A549 (cell line): ENCODE results near the gene DISP3. TPM values are rescaled to one million over a fixed set of nuclear protein-coding genes. Genes with fewer than 3 reads are reported as not detected.

Experiments
- ATAC-seq, 2 experiments: fragments of 200-7000 bp in 1 of 2; fragments of >200 bp in 1 of 2; cut with Nextera tagmentation in 1 of 2; cut with Tn5 transposase in 1 of 2; 3 replicates each; pipeline versions ENCODE4 v1.8.0 to v1.9.1; 2018 to 2020; ENCODE audit warnings: mild to moderate bottlenecking in 1 of 2, moderate library complexity in 1 of 2
- CTCF ChIA-PET: fragments of 300-600 bp; sonication (Branson Sonifier 250); formaldehyde crosslinking; extraction: SDS; loops from one replicate; lab custom pipeline; 2021; ENCODE audit warnings: antibody characterized with exemption, inconsistent platforms; lab: Yijun Ruan, JAX
- POLR2A ChIA-PET: fragments of 350-600 bp; formaldehyde crosslinking; extraction: SDS; loops from one replicate; lab custom pipeline; 2021; ENCODE audit warnings: antibody characterized with exemption, inconsistent platforms; lab: Yijun Ruan, JAX
- DNase-seq, 2 experiments: peaks; one replicate each; pipeline versions ENCODE4 v3.0.0 to v3.0.0-alpha.2; 2011 to 2016; ENCODE audit warnings: low read depth in 1 of 2, low spot score in 1 of 2
- FAIRE-seq: peaks from 2 replicates; lab custom pipeline; 2011; peaks lifted over from hg19 to GRCh38; lab: Jason Lieb, UNC
- H3K27ac ChIP-seq, 2 experiments: fragments of >200 bp; sonication (Bioruptor Twin); formaldehyde crosslinking; 3 replicates each; pipeline ENCODE4 v1.5.1; 2016 to 2017
- H3K4me1 ChIP-seq: fragments of >200 bp; sonication (Bioruptor Twin); formaldehyde crosslinking; 3 replicates; pipeline ENCODE4 v1.6.1; 2016
- H3K4me2 ChIP-seq: fragments of >200 bp; sonication (Bioruptor Twin); formaldehyde crosslinking; 3 replicates; pipeline ENCODE4 v1.6.1; 2016
- H3K4me3 ChIP-seq: fragments of >200 bp; sonication (Bioruptor Twin); formaldehyde crosslinking; 3 replicates; pipeline ENCODE4 v1.5.1; 2016
- H3K9me3 ChIP-seq: fragments of >200 bp; sonication (Bioruptor Twin); formaldehyde crosslinking; 3 replicates; pipeline ENCODE4 v1.6.1; 2016
- ATOH8 ChIP-seq: fragments of 250-450 bp; sonication (Bioruptor Pico); IDR thresholded peaks from 2 replicates; pipeline ENCODE4 v1.5.0; 2020; ENCODE audit warnings: low read depth, mild to moderate bottlenecking, moderate library complexity
- BCL3 ChIP-seq: fragments of >200 bp; sonication (Bioruptor Twin); formaldehyde crosslinking; IDR thresholded peaks from 3 replicates; pipeline ENCODE4 v1.6.1; 2016
- BHLHE40 ChIP-seq: IDR thresholded peaks from 2 replicates; pipeline ENCODE4 v1.6.1; 2012; ENCODE audit warnings: low read depth, low read length, inconsistent platforms
- CHD4 ChIP-seq: fragments of 200-600 bp; sonication (generic); IDR thresholded peaks from 2 replicates; pipeline ENCODE4 v1.6.1; 2016; ENCODE audit warnings: antibody characterized with exemption, mild to moderate bottlenecking, borderline replicate concordance
- EP300 ChIP-seq, 2 experiments: fragments of >200 bp; sonication (Bioruptor Twin); formaldehyde crosslinking; IDR thresholded peaks; 2 replicates in 1 of 2; 3 replicates in 1 of 2; pipeline ENCODE4 v1.6.1; 2016 to 2017
- FOSL2 ChIP-seq, 2 experiments: fragments of 450-650 bp in 1 of 2; fragments of >200 bp in 1 of 2; sonication (Bioruptor Twin) in 1 of 2; formaldehyde crosslinking; IDR thresholded peaks; 2 replicates each; pipeline versions ENCODE4 v1.5.0 to v1.6.1; 2016 to 2020; ENCODE audit warnings: mild to moderate bottlenecking in 1 of 2, moderate library complexity in 1 of 2
- FOXS1 ChIP-seq: fragments of 250-450 bp; sonication (Bioruptor Pico); IDR thresholded peaks from 2 replicates; pipeline ENCODE4 v1.5.0; 2020; ENCODE audit warnings: mild to moderate bottlenecking, moderate library complexity
- HDAC2 ChIP-seq: fragments of 200-600 bp; sonication (generic); IDR thresholded peaks from 2 replicates; pipeline ENCODE4 v1.6.1; 2016
- HEYL ChIP-seq: fragments of 250-450 bp; sonication (Bioruptor Pico); IDR thresholded peaks from 2 replicates; pipeline ENCODE4 v1.8.0; 2021; ENCODE audit warnings: mild to moderate bottlenecking, moderate library complexity
- HOXB5 ChIP-seq: fragments of 250-450 bp; sonication (Bioruptor Pico); IDR thresholded peaks from 2 replicates; pipeline ENCODE4 v1.5.0; 2020; ENCODE audit warnings: mild to moderate bottlenecking, moderate library complexity
- KDM5A ChIP-seq: fragments of 200-600 bp; sonication (generic); IDR thresholded peaks from 2 replicates; pipeline ENCODE4 v1.6.1; 2016; ENCODE audit warnings: antibody characterized with exemption, mild to moderate bottlenecking
- MYC ChIP-seq: IDR thresholded peaks from 2 replicates; pipeline ENCODE4 v1.6.1; 2012; ENCODE audit warnings: mild to moderate bottlenecking, inconsistent platforms, low read length, improper control_type of control experiment, borderline replicate concordance
- PBX3 ChIP-seq: IDR thresholded peaks from 2 replicates; pipeline ENCODE4 v1.6.1; 2012
- PHF8 ChIP-seq: fragments of 200-600 bp; sonication (generic); IDR thresholded peaks from 2 replicates; pipeline ENCODE4 v1.6.1; 2016; ENCODE audit warnings: low read depth, mild to moderate bottlenecking, antibody characterized with exemption, moderate library complexity, borderline replicate concordance
- POLR2A ChIP-seq: IDR thresholded peaks from 2 replicates; pipeline ENCODE4 v1.6.1; 2012; ENCODE audit warnings: mild to moderate bottlenecking, low read length
- RARB ChIP-seq: fragments of 250-450 bp; sonication (Bioruptor Pico); IDR thresholded peaks from 2 replicates; pipeline ENCODE4 v1.8.0; 2021; ENCODE audit warnings: mild to moderate bottlenecking, moderate library complexity
- RCOR1 ChIP-seq: fragments of 150-350 bp; IDR thresholded peaks from 2 replicates; pipeline ENCODE4 v1.6.1; 2014; ENCODE audit warnings: antibody characterized with exemption, low read length, low read depth
- RFX5 ChIP-seq: fragments of 450-650 bp; IDR thresholded peaks from 2 replicates; pipeline ENCODE4 v1.7.1; 2014; ENCODE audit warnings: antibody characterized with exemption, mild to moderate bottlenecking, moderate library complexity
- RNF2 ChIP-seq: fragments of 200-600 bp; sonication (generic); IDR thresholded peaks from 2 replicates; pipeline ENCODE4 v1.6.1; 2016; ENCODE audit warnings: low read depth, mild to moderate bottlenecking, antibody characterized with exemption, moderate library complexity, borderline replicate concordance
- ZNF302 ChIP-seq: fragments of 250-450 bp; sonication (Bioruptor Pico); IDR thresholded peaks from 2 replicates; pipeline ENCODE4 v1.9.0; 2021; ENCODE audit warnings: inconsistent platforms, mild to moderate bottlenecking, moderate library complexity
- ZSCAN20 ChIP-seq: fragments of 250-450 bp; sonication (Bioruptor Pico); IDR thresholded peaks from 2 replicates; pipeline ENCODE4 v1.8.0; 2022; ENCODE audit warnings: mild to moderate bottlenecking, moderate library complexity
- WGBS: methylation state at CpG from one replicate; pipeline ENCODE4 v1.1.6; 2017; ENCODE audit errors: missing lambda C conversion rate; 5-methylcytosine and 5-hydroxymethylcytosine counted together
- polyA plus RNA-seq, 4 experiments: library from polyadenylated mRNA; depleted of rRNA in 3 of 4; stranded (reverse); fragments of >200 nt; fragmentation: RNase III in 1 of 4; extraction: RNeasy Plus Mini Kit Qiagen cat#74134 plus additional on column Dnase treatment in 1 of 4; gene quantifications; 2 replicates in 3 of 4; 3 replicates in 1 of 4; pipeline ENCODE4 v1.2.3, GENCODE V29; 2011 to 2017
- TF ChIP-seq, protein P1 (sequence below): fragments of 450-650 bp; IDR thresholded peaks from 2 replicates; pipeline ENCODE4 v1.6.1; 2014; ENCODE audit warnings: antibody characterized with exemption
- TF ChIP-seq, protein P2 (sequence below): fragments of 250-450 bp; sonication (Bioruptor Pico); IDR thresholded peaks from 2 replicates; pipeline ENCODE4 v1.5.0; 2021; ENCODE audit warnings: mild to moderate bottlenecking, moderate library complexity, borderline replicate concordance

Gene DISP3
- polyA plus RNA-seq, 2 of the 4 experiments (the other 2 are of a cell fraction), result 0.09 to 0.22 TPM

- DNase-seq (no peak), FAIRE-seq (no peak), ATAC-seq (no peak)
- Histone ChIP-seq H3K27ac (no peak overlapping the region), H3K4me1 (no peaks in the 10 kb centered on the region), H3K4me3 (no peak overlapping the region), H3K9me3 (peaks cover 24% of the 10 kb centered on the region; the same call in 2 of the 3 replicates), H3K4me2 (no peak overlapping the region)
- TF ChIP-seq POLR2A, result no peak
- no peak for TF ChIP-seq KDM5A
- no peak for TF ChIP-seq FOSL2 (IDR thresholded peaks at IDR 0.05)
- no peak for TF ChIP-seq FOSL2 (CRISPR knock-in tag; IDR thresholded peaks at IDR 0.05)
- TF ChIP-seq ATOH8, result no peak
- no peak for TF ChIP-seq ZNF302 (CRISPR knock-in tag)
- no peak for TF ChIP-seq MYC
- TF ChIP-seq BCL3, result no peak
- no peak for TF ChIP-seq HDAC2
- no peak for TF ChIP-seq PHF8
- ChIA-PET POLR2A (no interaction called here), CTCF (no interaction called here)
- 0% methylated on average over 2 of the region's 2 CpGs for WGBS
These were observed 28.4 kb downstream of the DISP3 start for GRCh38 chr1:11507309-11507708.

DNA sequence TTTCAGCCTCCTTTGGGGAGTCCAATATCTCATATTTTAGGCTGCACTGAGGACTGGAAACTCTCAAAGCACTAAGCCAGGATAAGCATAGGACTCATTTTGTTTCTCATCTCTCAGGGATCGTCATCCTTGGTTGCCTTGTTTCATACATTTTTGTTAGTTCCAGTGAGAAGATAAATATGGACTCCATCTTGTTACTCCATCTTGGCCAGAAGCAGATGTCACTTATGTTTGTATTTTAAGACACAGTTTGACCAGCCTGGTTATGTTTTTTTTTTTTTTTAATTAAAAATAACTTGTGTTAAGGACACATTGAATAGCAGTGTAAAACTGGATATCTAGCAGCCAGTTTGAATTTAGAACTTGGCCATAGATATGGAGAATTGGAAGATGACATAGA is 34.7 kb downstream of the DISP3 start:
- Histone ChIP-seq H3K4me2 (no peak overlapping the region), H3K27ac (no peak overlapping the region), H3K4me3 (no peak overlapping the region), H3K9me3 (no peaks in the 10 kb centered on the region), H3K4me1 (no peaks in the 10 kb centered on the region)
- DNase-seq, result no peak
- 4% methylated on average over 1 of the region's 1 CpG for WGBS
- no peak for ATAC-seq
- ChIA-PET CTCF (no interaction called here), POLR2A (no interaction called here)
- FAIRE-seq, result no peak
- TF ChIP-seq, protein P1, sequence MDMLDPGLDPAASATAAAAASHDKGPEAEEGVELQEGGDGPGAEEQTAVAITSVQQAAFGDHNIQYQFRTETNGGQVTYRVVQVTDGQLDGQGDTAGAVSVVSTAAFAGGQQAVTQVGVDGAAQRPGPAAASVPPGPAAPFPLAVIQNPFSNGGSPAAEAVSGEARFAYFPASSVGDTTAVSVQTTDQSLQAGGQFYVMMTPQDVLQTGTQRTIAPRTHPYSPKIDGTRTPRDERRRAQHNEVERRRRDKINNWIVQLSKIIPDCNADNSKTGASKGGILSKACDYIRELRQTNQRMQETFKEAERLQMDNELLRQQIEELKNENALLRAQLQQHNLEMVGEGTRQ, result no peak
- TF ChIP-seq PHF8 (no peak), ZNF302 (CRISPR knock-in tag) (no peak), BHLHE40 (no peak), RFX5 (no peak), RNF2 (no peak)
- TF ChIP-seq, protein P2, sequence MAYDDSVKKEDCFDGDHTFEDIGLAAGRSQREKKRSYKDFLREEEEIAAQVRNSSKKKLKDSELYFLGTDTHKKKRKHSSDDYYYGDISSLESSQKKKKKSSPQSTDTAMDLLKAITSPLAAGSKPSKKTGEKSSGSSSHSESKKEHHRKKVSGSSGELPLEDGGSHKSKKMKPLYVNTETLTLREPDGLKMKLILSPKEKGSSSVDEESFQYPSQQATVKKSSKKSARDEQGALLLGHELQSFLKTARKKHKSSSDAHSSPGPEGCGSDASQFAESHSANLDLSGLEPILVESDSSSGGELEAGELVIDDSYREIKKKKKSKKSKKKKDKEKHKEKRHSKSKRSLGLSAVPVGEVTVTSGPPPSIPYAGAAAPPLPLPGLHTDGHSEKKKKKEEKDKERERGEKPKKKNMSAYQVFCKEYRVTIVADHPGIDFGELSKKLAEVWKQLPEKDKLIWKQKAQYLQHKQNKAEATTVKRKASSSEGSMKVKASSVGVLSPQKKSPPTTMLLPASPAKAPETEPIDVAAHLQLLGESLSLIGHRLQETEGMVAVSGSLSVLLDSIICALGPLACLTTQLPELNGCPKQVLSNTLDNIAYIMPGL (CRISPR knock-in tag), result no peak

GRCh38 chr1:11514366-11514765 is 35.4 kb downstream of the DISP3 start:
- ATAC-seq (no peak), DNase-seq (no peak), FAIRE-seq (no peak)
- ChIA-PET CTCF (no interaction called here), POLR2A (no interaction called here)
- TF ChIP-seq PBX3, result no peak
- no peak for TF ChIP-seq FOXS1 (CRISPR knock-in tag)
- TF ChIP-seq ZSCAN20 (CRISPR knock-in tag), result no peak
- TF ChIP-seq RCOR1, result no peak
- TF ChIP-seq RARB (CRISPR knock-in tag), result no peak
- TF ChIP-seq, protein P1, result no peak
- TF ChIP-seq RFX5, result no peak
- TF ChIP-seq CHD4, result no peak
- TF ChIP-seq HEYL, result no peak
- no peak for TF ChIP-seq HOXB5 (CRISPR knock-in tag)
- TF ChIP-seq EP300 (IDR thresholded peaks at IDR 0.05), result no peak
- no peak for TF ChIP-seq POLR2A
- H3K9me3 ChIP-seq, result no peaks in the 10 kb centered on the region
- no peak overlapping the region for H3K27ac ChIP-seq
- 31% methylated on average over 4 of the region's 4 CpGs for WGBS
- no peak overlapping the region for H3K4me2 ChIP-seq
- H3K4me3 ChIP-seq, result no peak overlapping the region
- no peaks in the 10 kb centered on the region for H3K4me1 ChIP-seq
